GM18498 (cell line): Measurements from ENCODE around the gene GALNT2.

Experiments
- ATAC-seq: cut with Tn5 transposase; IDR thresholded peaks from one replicate; pipeline ENCODE4 v1.9.1; 2021; ENCODE audit warnings: mild to moderate bottlenecking, moderate library complexity; ENCODE audit not compliant: unreplicated experiment

Gene GALNT2

GRCh38 chr1:230070321-230071208, 3.5 kb downstream of the GALNT2 start:
- no peak for ATAC-seq

- no peak for ATAC-seq
Measured at GRCh38 chr1:230071316-230071715, 4.3 kb downstream of the GALNT2 start.

GRCh38 chr1:230072296-230072695, 5.3 kb downstream of the GALNT2 start:
- no peak for ATAC-seq

GRCh38 chr1:230072866-230073265, 5.8 kb downstream of the GALNT2 start:
- ATAC-seq, result no peak

GRCh38 chr1:230073371-230074035, 6.5 kb downstream of the GALNT2 start:
- ATAC-seq, result no peak

- ATAC-seq, result no peak
Measured at GRCh38 chr1:230074270-230074669, 7.2 kb downstream of the GALNT2 start.

- no peak for ATAC-seq
Measured at GRCh38 chr1:230074762-230075161, 7.7 kb downstream of the GALNT2 start.

GRCh38 chr1:230076121-230076520, 9.1 kb downstream of the GALNT2 start:
- ATAC-seq, result no peak

GRCh38 chr1:230077011-230077410, 10.0 kb downstream of the GALNT2 start:
- no peak for ATAC-seq

- no peak for ATAC-seq
Measured at GRCh38 chr1:230077436-230078213, 10.6 kb downstream of the GALNT2 start.

GRCh38 chr1:230079199-230080024, 12.4 kb downstream of the GALNT2 start:
- ATAC-seq, result no peak

GRCh38 chr1:230080822-230081221, 13.8 kb downstream of the GALNT2 start:
- no peak for ATAC-seq

- ATAC-seq, result no peak
Measured at GRCh38 chr1:230081751-230082150, 14.7 kb downstream of the GALNT2 start.

- ATAC-seq, result no peak
Measured at GRCh38 chr1:230082211-230082610, 15.2 kb downstream of the GALNT2 start.

GRCh38 chr1:230083053-230083452, 16.0 kb downstream of the GALNT2 start:
- no peak for ATAC-seq

GRCh38 chr1:230083746-230084407, 16.8 kb downstream of the GALNT2 start:
- no peak for ATAC-seq

- ATAC-seq, result no peak
Measured at GRCh38 chr1:230084408-230085177, 17.6 kb downstream of the GALNT2 start.

GRCh38 chr1:230085178-230085515, 18.1 kb downstream of the GALNT2 start:
- no peak for ATAC-seq

- no peak for ATAC-seq
Measured at GRCh38 chr1:230086151-230086550, 19.1 kb downstream of the GALNT2 start.
